IMR-90 (cell line): Measurements from ENCODE around the gene CHPT1.

ENCODE experiments used
- BHLHE40 ChIP-seq: fragments of 150-350 bp; IDR thresholded peaks from 2 replicates; pipeline ENCODE4 v1.6.1; 2016; ENCODE audit warnings: mild to moderate bottlenecking, low read depth, low read length
- CEBPB ChIP-seq: IDR thresholded peaks from 2 replicates; pipeline ENCODE4 v1.6.1; 2012; ENCODE audit warnings: low read depth, low read length, improper control_type of control experiment
- CHD1 ChIP-seq: IDR thresholded peaks from 2 replicates; pipeline ENCODE4 v1.6.1; 2012; ENCODE audit warnings: low read depth, low read length, improper control_type of control experiment
- CTCF ChIP-seq: conservative IDR thresholded peaks from 2 replicates; pipeline ENCODE4 v1.5.1; 2012; ENCODE audit warnings: mild to moderate bottlenecking, low read depth, low read length, improper control_type of control experiment
- FOS ChIP-seq: fragments of 150-350 bp; IDR thresholded peaks from 2 replicates; pipeline ENCODE4 v1.6.1; 2016; ENCODE audit warnings: low read depth, low read length
- MAFK ChIP-seq: IDR thresholded peaks from 2 replicates; pipeline ENCODE4 v1.6.1; 2012; ENCODE audit warnings: low read depth, low read length, improper control_type of control experiment
- MAZ ChIP-seq: IDR thresholded peaks from 2 replicates; pipeline ENCODE4 v1.6.1; 2012; ENCODE audit warnings: low read depth, mild to moderate bottlenecking, low read length, improper control_type of control experiment, moderate library complexity, borderline replicate concordance
- MXI1 ChIP-seq: IDR thresholded peaks from 2 replicates; pipeline ENCODE4 v1.6.1; 2012; ENCODE audit warnings: low read depth, mild to moderate bottlenecking, low read length, moderate library complexity, borderline replicate concordance
- NFE2L2 ChIP-seq: fragments of 150-350 bp; IDR thresholded peaks from 2 replicates; pipeline ENCODE4 v1.6.1; 2016; ENCODE audit warnings: low read depth, mild to moderate bottlenecking, low read length
- POLR2A ChIP-seq: IDR thresholded peaks from 2 replicates; pipeline ENCODE4 v1.6.1; 2012; ENCODE audit warnings: mild to moderate bottlenecking, low read depth, low read length
- RAD21 ChIP-seq: IDR thresholded peaks from 2 replicates; pipeline ENCODE4 v1.6.1; 2012; ENCODE audit warnings: low read length, improper control_type of control experiment
- RCOR1 ChIP-seq: IDR thresholded peaks from 2 replicates; pipeline ENCODE4 v1.6.1; 2012; ENCODE audit warnings: mild to moderate bottlenecking, low read length, improper control_type of control experiment; ENCODE audit not compliant: insufficient replicate concordance
- RFX5 ChIP-seq: IDR thresholded peaks from 2 replicates; pipeline ENCODE4 v1.8.0; 2012; ENCODE audit warnings: low read depth, mild to moderate bottlenecking, low read length, moderate library complexity
- TF ChIP-seq, protein P1 (sequence below): fragments of 150-350 bp; IDR thresholded peaks from 2 replicates; pipeline ENCODE4 v1.6.1; 2017; ENCODE audit warnings: mild to moderate bottlenecking, antibody characterized with exemption, low read length, low read depth

- TF ChIP-seq CTCF (no peak), MAFK (no peak), RCOR1 (no peak), CEBPB (peak; percentile 77), NFE2L2 (no peak), POLR2A (no peak), MAZ (no peak), MXI1 (no peak), FOS (no peak), CHD1 (no peak), RFX5 (no peak), RAD21 (no peak), BHLHE40 (no peak)
- TF ChIP-seq, protein P1, sequence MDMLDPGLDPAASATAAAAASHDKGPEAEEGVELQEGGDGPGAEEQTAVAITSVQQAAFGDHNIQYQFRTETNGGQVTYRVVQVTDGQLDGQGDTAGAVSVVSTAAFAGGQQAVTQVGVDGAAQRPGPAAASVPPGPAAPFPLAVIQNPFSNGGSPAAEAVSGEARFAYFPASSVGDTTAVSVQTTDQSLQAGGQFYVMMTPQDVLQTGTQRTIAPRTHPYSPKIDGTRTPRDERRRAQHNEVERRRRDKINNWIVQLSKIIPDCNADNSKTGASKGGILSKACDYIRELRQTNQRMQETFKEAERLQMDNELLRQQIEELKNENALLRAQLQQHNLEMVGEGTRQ: no peak
Observed at GRCh38 chr12:101690544-101691098, 6.8 kb upstream of the CHPT1 start.
